K562 (cell line): Measurements from ENCODE around the gene RARA. TPM values are rescaled to one million over a fixed set of nuclear protein-coding genes. Genes with fewer than 3 reads are reported as not detected.

ENCODE experiments used
- ATAC-seq: fragments of 200-7000 bp; cut with Tn5 transposase; 3 replicates; pipeline ENCODE4 v1.9.1; 2020; ENCODE audit warnings: moderate library complexity
- BruUV-seq: library from RNA; stranded (reverse); fragments of 400-500 nt; replicated peaks from 2 replicates; lab custom pipeline; 2021; lab: Mats Ljungman, UMichigan
- CTCF ChIA-PET: fragments of 300-600 bp; formaldehyde crosslinking; extraction: SDS; loops from one replicate; lab custom pipeline; 2021; ENCODE audit warnings: low intra/inter-chr PET ratio; lab: Yijun Ruan, JAX
- POLR2A ChIA-PET: fragments of 300-600, 350-650 bp; sonication (Branson Sonifier 250); formaldehyde crosslinking; extraction: SDS; loops from one replicate; lab custom pipeline; 2021; ENCODE audit warnings: antibody characterized with exemption, inconsistent platforms; lab: Yijun Ruan, JAX
- DNase-seq, 4 experiments: peaks; one replicate each; pipeline versions ENCODE4 v3.0.0 to v3.0.0-alpha.2; 2011 to 2018; ENCODE audit warnings: low spot score in 3 of 4, mixed read lengths in 3 of 4; ENCODE audit errors: extremely low read depth in 1 of 4
- FAIRE-seq: peaks from 2 replicates; lab custom pipeline; 2011; peaks lifted over from hg19 to GRCh38; lab: Jason Lieb, UNC
- H2AFZ ChIP-seq: 2 replicates; pipeline ENCODE4 v1.6.0; 2011; ENCODE audit warnings: low read depth, low read length, control low read depth, inconsistent platforms
- H3K27ac ChIP-seq: fragments of 200-600 bp; 3 replicates; pipeline ENCODE4 v1.8.0; 2011; ENCODE audit warnings: low read depth, mild to moderate bottlenecking, control low read depth, inconsistent platforms, low read length, moderate library complexity, mixed read lengths; ENCODE audit errors: extremely low read depth
- H3K27me3 ChIP-seq, 2 experiments: fragments of 300-600 bp in 1 of 2; 2 replicates in 1 of 2; 3 replicates in 1 of 2; pipeline versions ENCODE4 v1.6.0 to v1.8.0; 2011; ENCODE audit warnings: inconsistent platforms in 2 of 2, low read length in 2 of 2, mild to moderate bottlenecking in 1 of 2, mixed read lengths in 1 of 2, moderate library complexity in 1 of 2; ENCODE audit not compliant: control insufficient read depth in 2 of 2, insufficient read depth in 2 of 2
- H3K36me3 ChIP-seq: fragments of 300-600 bp; 3 replicates; pipeline ENCODE4 v1.8.0; 2011; ENCODE audit warnings: mild to moderate bottlenecking, low read length, inconsistent platforms; ENCODE audit not compliant: control insufficient read depth, insufficient read depth
- H3K4me1 ChIP-seq, 2 experiments: fragments of 200-600 bp in 1 of 2; replicated peaks in 1 of 2; 2 replicates in 1 of 2; 3 replicates in 1 of 2; pipeline versions ENCODE4 v1.5.1 to v1.8.0; 2011; ENCODE audit warnings: inconsistent platforms in 2 of 2, low read length in 2 of 2, mild to moderate bottlenecking in 1 of 2, mixed read lengths in 1 of 2, moderate library complexity in 1 of 2; ENCODE audit not compliant: control insufficient read depth in 2 of 2, insufficient read depth in 2 of 2
- H3K4me2 ChIP-seq: 2 replicates; pipeline ENCODE4 v1.6.1; 2011; ENCODE audit warnings: low read length, control low read depth, inconsistent platforms, mixed read lengths; ENCODE audit not compliant: insufficient read depth
- H3K4me3 ChIP-seq: fragments of 200-600 bp; sonication (generic), shearing (Covaris generic); 2 replicates; pipeline ENCODE4 v1.5.1; 2016; ENCODE audit warnings: control low read depth, inconsistent platforms
- H3K79me2 ChIP-seq: fragments of 200-600 bp; 3 replicates; pipeline ENCODE4 v1.8.0; 2011; ENCODE audit warnings: low read length, inconsistent platforms; ENCODE audit not compliant: control insufficient read depth, insufficient read depth
- H3K9ac ChIP-seq, 2 experiments: 2 replicates each; pipeline versions ENCODE4 v1.6.0 to v1.6.1; 2011; ENCODE audit warnings: low read depth in 2 of 2, low read length in 2 of 2, control low read depth in 1 of 2, inconsistent platforms in 1 of 2, mild to moderate bottlenecking in 1 of 2, mixed read lengths in 1 of 2; ENCODE audit not compliant: insufficient read depth in 1 of 2
- H3K9me1 ChIP-seq: one replicate; pipeline ENCODE4 v1.6.0; 2011; ENCODE audit warnings: inconsistent platforms, mild to moderate bottlenecking, low read length, moderate library complexity; ENCODE audit not compliant: control insufficient read depth, insufficient read depth
- H3K9me3 ChIP-seq: replicated peaks from 2 replicates; pipeline ENCODE4 v1.5.1; 2011; ENCODE audit warnings: low read depth, low read length, inconsistent platforms; ENCODE audit not compliant: control insufficient read depth, insufficient read depth
- H4K20me1 ChIP-seq: replicated peaks from 2 replicates; pipeline ENCODE4 v1.6.1; 2011; ENCODE audit warnings: low read length, inconsistent platforms, mixed read lengths; ENCODE audit not compliant: control insufficient read depth, insufficient read depth
- GMEB1 ChIP-seq: fragments of 250-450 bp; sonication (Bioruptor Pico); IDR thresholded peaks from 2 replicates; pipeline ENCODE4 v1.4.0; 2020; ENCODE audit warnings: mild to moderate bottlenecking
- GTF2F1 ChIP-seq: IDR thresholded peaks from 2 replicates; pipeline ENCODE4 v1.6.1; 2011; ENCODE audit warnings: low read depth, low read length, improper control_type of control experiment
- KLF6 ChIP-seq: fragments of 250-450 bp; sonication (Bioruptor Pico); IDR thresholded peaks from 2 replicates; pipeline ENCODE4 v1.4.0; 2020; ENCODE audit warnings: mild to moderate bottlenecking, moderate library complexity, borderline replicate concordance
- ZNF707 ChIP-seq: fragments of 250-450 bp; sonication (Bioruptor Pico); conservative IDR thresholded peaks from 2 replicates; pipeline ENCODE4 v1.8.0; 2022; ENCODE audit warnings: inconsistent platforms, mild to moderate bottlenecking, moderate library complexity
- WGBS: fragments of 100-300 bp; shearing (Covaris generic); methylation state at CpG from one replicate; pipeline ENCODE4 v1.1.6; 2016; ENCODE audit warnings: low coverage, mixed read lengths; ENCODE audit not compliant: insufficient coverage; ENCODE audit errors: missing lambda C conversion rate; 5-methylcytosine and 5-hydroxymethylcytosine counted together
- in situ Hi-C: fragments of 300-500 bp; cut with MboI; formaldehyde crosslinking; loops from 4 replicates; pipeline ENCODE4 v1.15.0; 2018; ENCODE audit warnings: inconsistent platforms, mixed read lengths
- intact Hi-C: fragments of 100-400 bp; cut with micrococcal nuclease; formaldehyde crosslinking; loops from 2 replicates; pipeline ENCODE4 v1.14.2; 2022
- polyA plus RNA-seq, 8 experiments: library from polyadenylated mRNA; depleted of rRNA in 4 of 8; stranded (reverse) in 5 of 8; unstranded in 3 of 8; fragments of >200 nt; fragmentation: Nextera tagmentation in 2 of 8; fragmentation: Illumina TruSeq in 1 of 8; extraction: Ambion mirVana in 2 of 8; extraction: Trizol in 1 of 8; gene quantifications; 2 replicates each; pipeline versions ENCODE4 v1.2.1 to v1.2.3, GENCODE V29; 2011 to 2014; ENCODE audit warnings: inconsistent platforms in 1 of 8, missing spikeins in 1 of 8
- total RNA-seq, 7 experiments: library from RNA; depleted of rRNA in 6 of 7; stranded (reverse); fragments of >200 nt in 6 of 7; fragmentation: Illumina TruSeq in 2 of 7; extraction: Trizol in 2 of 7; gene quantifications; 2 replicates each; pipeline versions ENCODE4 v1.2.1 to v1.2.3, GENCODE V29; 2011 to 2021; ENCODE audit warnings: low replicate concordance in 1 of 7

RARA gene
- total and polyA plus RNA-seq, 9 of the 15 experiments (the other 6 are each of a cell fraction or from before 2014, with no cell fraction given), result 0.10 to 28.0 (median 7.9) TPM

GRCh38 chr17:40312131-40312731, 3.3 kb downstream of the RARA start:
- no peak for DNase-seq
- H3K36me3 ChIP-seq, result no peaks in the 10 kb centered on the region
- ChIA-PET CTCF (interaction anchor here (0.6 kb wide), 1 partner anchor 1083 kb away, joined by 7 read pairs; no protein-coding TSS in a partner anchor), POLR2A (interaction anchor here (1.6 kb wide), 1 partner anchor 9 kb away, joined by 5 read pairs; no protein-coding TSS in a partner anchor)
- no peaks in the 10 kb centered on the region for H3K27me3 ChIP-seq
- H3K79me2 ChIP-seq, result no peaks in the 10 kb centered on the region; the same call in 2 of the 3 replicates
- no peaks in the 10 kb centered on the region for H3K9me1 ChIP-seq
- H3K4me1 ChIP-seq, result peaks cover 49 to 50% of the 10 kb centered on the region in 2 experiments
- 66% methylated on average over 2 of the region's 7 CpGs for WGBS
- no peak overlapping the region for H3K9ac ChIP-seq
- no peak for FAIRE-seq
- intact Hi-C loops, result no loop called here
- TF ChIP-seq GTF2F1 (no peak), KLF6 (no peak), ZNF707 (CRISPR knock-in tag) (no peak), GMEB1 (no peak)
- in situ Hi-C loops, result no loop called here
- H3K4me3 ChIP-seq, result no peak overlapping the region
- no peaks in the 10 kb centered on the region for H3K9me3 ChIP-seq
- H3K4me2 ChIP-seq, result no peak overlapping the region
- H2AFZ ChIP-seq, result no peak overlapping the region
- no peak for ATAC-seq
- BruUV-seq, result no TSS peak
- H4K20me1 ChIP-seq, result no peaks in the 10 kb centered on the region
- no peak overlapping the region for H3K27ac ChIP-seq
